ENCODE data around the gene OR10A2. TPM values are rescaled to one million over a fixed set of nuclear protein-coding genes. Genes with fewer than 3 reads are reported as not detected.

Gene OR10A2
- total RNA-seq, 1 experiment from 2014 or later = not detected

- Histone ChIP-seq H3T11ph (ENCODE audit: low read length) (no peak overlapping the region), H4K91ac (ENCODE audit: insufficient read length, low read depth, low read length) (no peak overlapping the region), H2BK120ac (ENCODE audit: low read depth, low read length, poor library complexity, severe bottlenecking) (no peak overlapping the region), H3K4me2 (ENCODE audit: insufficient read depth, insufficient read length, low read length) (no peak overlapping the region), H2BK5ac (ENCODE audit: insufficient read length, low read length) (no peak overlapping the region), H3K23me2 (ENCODE audit: insufficient read length, low read depth, low read length, poor library complexity, severe bottlenecking) (no peaks in the 10 kb centered on the region), H2BK15ac (ENCODE audit: low read depth, low read length) (no peak overlapping the region), H3K4ac (ENCODE audit: low read depth, low read length) (no peak overlapping the region), H3K27ac (ENCODE audit: insufficient read length, low read depth, low read length) (no peak overlapping the region), H4K20me1 (ENCODE audit: control insufficient read depth, insufficient read depth, insufficient read length) (no peaks in the 10 kb centered on the region), H2BK20ac (ENCODE audit: low read depth, low read length, poor library complexity, severe bottlenecking) (no peak overlapping the region), H2BK12ac (ENCODE audit: insufficient read length, low read depth, low read length) (no peak overlapping the region), H3K9ac (ENCODE audit: extremely low read depth, insufficient read length, low read length) (no peak overlapping the region), H3K79me2 (ENCODE audit: insufficient read depth, low read length) (no peaks in the 10 kb centered on the region), H3K27me3 (ENCODE audit: insufficient read depth, low read length) (no peaks in the 10 kb centered on the region), H2AFZ (ENCODE audit: low read length) (no peak overlapping the region), H4K8ac (replicated peaks; ENCODE audit: insufficient read length, low read depth, low read length) (no peak overlapping the region), H3K9me3 (ENCODE audit: control insufficient read depth, low read depth, low read length) (no peaks in the 10 kb centered on the region), H3K23ac (ENCODE audit: insufficient read length, low read depth, low read length) (no peak overlapping the region), H3K18ac (ENCODE audit: insufficient read length, low read depth, low read length) (no peak overlapping the region), H4K5ac (ENCODE audit: insufficient read length, low read depth, low read length) (no peak overlapping the region), H3K56ac (ENCODE audit: insufficient read length, low read depth, low read length) (no peak overlapping the region), H2AK5ac (ENCODE audit: insufficient read length, low read length) (no peak overlapping the region), H3K14ac (ENCODE audit: insufficient read depth, low read length) (no peak overlapping the region), H3K79me1 (ENCODE audit: insufficient read depth, low read depth, low read length, poor library complexity, severe bottlenecking) (no peaks in the 10 kb centered on the region), H3K4me1 (ENCODE audit: insufficient read depth, low read length) (no peaks in the 10 kb centered on the region)
- TF ChIP-seq CTCF (conservative IDR thresholded peaks at IDR 0.05) = no peak
- Mint-ChIP-seq H3K27me3 (ENCODE audit: low read depth) (no peaks in the 10 kb centered on the region), H3K4me3 (no peak overlapping the region), H3K4me1 (no peaks in the 10 kb centered on the region), H3K36me3 (ENCODE audit: insufficient read depth in 1 of 3, low read depth in 3 of 3) (no peaks in the 10 kb centered on the region), H3K9me3 (no peaks in the 10 kb centered on the region), H3K27ac (no peak overlapping the region)
- no peak for DNase-seq
- no CpG with 5 or more reads among the region's 3 CpGs for WGBS (ENCODE audit: extremely low coverage, insufficient read length, low lambda C conversion rate)
These were observed 49.1 kb downstream of the OR10A2 start for GRCh38 chr11:6911948-6912347.
